Fibroblast of the aortic adventitia (primary cell): ENCODE data around the gene UVRAG. TPM values are rescaled to one million over a fixed set of nuclear protein-coding genes. Genes with fewer than 3 reads are reported as not detected.

Source experiments
- DNase-seq: peaks from one replicate; pipeline ENCODE4 v3.0.0-alpha.2; 2010; ENCODE audit warnings: low read depth
- H3K4me3 ChIP-seq: 2 replicates; pipeline ENCODE4 v1.5.1; 2011; ENCODE audit warnings: low read depth, mild to moderate bottlenecking, control low read depth, low read length, moderate library complexity
- total RNA-seq: library from RNA; depleted of rRNA; stranded (reverse); fragments of >200 nt; gene quantifications from 2 replicates; pipeline ENCODE4 v1.2.3, GENCODE V29; 2012; ENCODE audit warnings: low replicate concordance
- TF ChIP-seq, protein P1 (sequence below): IDR thresholded peaks from 2 replicates; pipeline ENCODE4 v1.5.1; 2011; ENCODE audit warnings: mild to moderate bottlenecking, low read length, control low read depth, inconsistent platforms; ENCODE audit not compliant: insufficient read depth

UVRAG gene
- total RNA-seq, 1 donor, result 21.6 TPM

DNA sequence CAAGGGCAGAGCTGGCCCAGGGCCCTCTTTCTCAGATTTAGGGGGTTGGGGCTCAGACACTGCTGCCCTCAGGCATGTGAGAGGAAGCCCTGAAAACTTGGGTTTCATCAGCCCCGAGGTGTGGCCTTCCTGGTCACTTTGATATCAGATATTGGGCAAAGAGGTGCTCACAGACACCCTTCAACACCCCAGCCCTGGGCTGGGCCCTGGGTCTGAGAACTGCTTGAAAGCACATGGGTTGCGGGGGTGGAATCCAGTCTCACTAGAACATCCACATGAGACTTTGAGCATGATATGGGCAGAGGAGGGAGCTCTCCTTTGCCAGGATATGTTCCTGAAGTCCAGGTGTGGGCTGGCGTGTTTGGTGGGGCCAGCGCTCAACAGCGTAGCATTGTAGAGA, 36.0 kb upstream of the UVRAG start:
- H3K4me3 ChIP-seq, result no peak overlapping the region
- no peak for DNase-seq
- TF ChIP-seq, protein P1, sequence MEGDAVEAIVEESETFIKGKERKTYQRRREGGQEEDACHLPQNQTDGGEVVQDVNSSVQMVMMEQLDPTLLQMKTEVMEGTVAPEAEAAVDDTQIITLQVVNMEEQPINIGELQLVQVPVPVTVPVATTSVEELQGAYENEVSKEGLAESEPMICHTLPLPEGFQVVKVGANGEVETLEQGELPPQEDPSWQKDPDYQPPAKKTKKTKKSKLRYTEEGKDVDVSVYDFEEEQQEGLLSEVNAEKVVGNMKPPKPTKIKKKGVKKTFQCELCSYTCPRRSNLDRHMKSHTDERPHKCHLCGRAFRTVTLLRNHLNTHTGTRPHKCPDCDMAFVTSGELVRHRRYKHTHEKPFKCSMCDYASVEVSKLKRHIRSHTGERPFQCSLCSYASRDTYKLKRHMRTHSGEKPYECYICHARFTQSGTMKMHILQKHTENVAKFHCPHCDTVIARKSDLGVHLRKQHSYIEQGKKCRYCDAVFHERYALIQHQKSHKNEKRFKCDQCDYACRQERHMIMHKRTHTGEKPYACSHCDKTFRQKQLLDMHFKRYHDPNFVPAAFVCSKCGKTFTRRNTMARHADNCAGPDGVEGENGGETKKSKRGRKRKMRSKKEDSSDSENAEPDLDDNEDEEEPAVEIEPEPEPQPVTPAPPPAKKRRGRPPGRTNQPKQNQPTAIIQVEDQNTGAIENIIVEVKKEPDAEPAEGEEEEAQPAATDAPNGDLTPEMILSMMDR, result no peak

DNA sequence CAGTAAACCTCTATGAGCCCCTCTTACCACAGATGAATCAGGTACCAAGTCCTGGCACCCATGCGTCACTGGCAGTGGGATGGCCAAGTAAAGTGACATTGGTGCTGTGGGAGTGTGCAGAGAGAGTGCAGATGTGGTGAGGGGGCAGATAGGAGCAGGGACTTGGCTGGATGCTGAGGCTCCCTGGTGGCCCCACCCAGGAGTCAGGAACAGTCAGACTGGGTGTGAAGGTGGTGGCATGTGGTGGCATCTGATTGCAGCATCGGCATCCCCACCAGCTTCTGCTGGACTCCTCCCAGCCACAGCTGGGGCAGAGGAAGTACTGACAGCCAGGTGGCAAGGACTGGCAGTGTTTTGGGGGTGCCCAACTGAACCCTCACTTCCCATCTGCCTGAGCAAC, 35.0 kb upstream of the UVRAG start:
- TF ChIP-seq, protein P1, result no peak
- DNase-seq, result no peak
- no peak overlapping the region for H3K4me3 ChIP-seq

DNA sequence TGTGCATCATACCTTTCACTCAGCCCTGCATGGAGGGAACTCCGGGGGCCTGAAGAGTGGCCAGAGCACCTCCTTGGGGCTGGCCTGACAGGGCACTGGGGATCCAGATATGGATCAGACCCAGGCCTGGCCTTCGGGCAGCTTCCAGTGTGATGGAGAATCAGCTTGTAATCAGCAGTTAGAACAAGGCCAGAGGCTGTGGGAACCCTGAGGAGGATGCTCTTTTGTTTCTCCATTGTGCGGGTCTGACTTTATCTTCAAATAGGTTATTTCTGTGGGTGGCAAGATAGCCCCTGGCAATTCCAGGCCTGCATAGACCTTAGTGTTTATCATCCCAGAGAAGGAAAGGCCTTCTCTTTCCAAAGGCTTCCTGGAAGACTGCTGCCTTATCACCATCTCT, 34.1 kb upstream of the UVRAG start:
- DNase-seq, result no peak
- H3K4me3 ChIP-seq, result no peak overlapping the region
- TF ChIP-seq, protein P1, result no peak

- TF ChIP-seq, protein P1, result no peak
These were observed 33.7 kb upstream of the UVRAG start for GRCh38 chr11:75781296-75781695.

DNA sequence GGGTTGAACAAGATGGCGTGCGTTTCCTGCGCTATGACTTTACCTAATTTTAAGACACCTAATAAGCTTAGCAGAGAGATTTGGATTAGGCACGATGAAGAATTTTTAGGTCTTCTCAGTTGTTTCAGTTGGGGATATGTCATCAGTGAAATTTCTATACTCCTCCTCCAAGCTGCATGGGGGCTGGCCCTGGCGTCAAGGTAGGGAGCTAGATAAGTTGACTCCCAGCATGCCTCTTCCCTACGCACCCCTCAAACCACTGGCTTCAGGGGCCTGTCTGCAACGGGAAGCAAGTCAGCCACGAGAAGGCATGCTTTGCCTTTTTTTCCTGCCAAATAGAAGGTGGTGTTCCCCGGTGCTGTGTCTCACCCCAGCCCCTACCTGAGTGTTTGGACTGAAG, 33.2 kb upstream of the UVRAG start:
- TF ChIP-seq, protein P1, result no peak
- DNase-seq, result no peak

More at GRCh38 chr11:75781296-75781695, 33.7 kb upstream of the UVRAG start:
- H3K4me3 ChIP-seq, result no peak overlapping the region
- DNase-seq, result no peak

DNA sequence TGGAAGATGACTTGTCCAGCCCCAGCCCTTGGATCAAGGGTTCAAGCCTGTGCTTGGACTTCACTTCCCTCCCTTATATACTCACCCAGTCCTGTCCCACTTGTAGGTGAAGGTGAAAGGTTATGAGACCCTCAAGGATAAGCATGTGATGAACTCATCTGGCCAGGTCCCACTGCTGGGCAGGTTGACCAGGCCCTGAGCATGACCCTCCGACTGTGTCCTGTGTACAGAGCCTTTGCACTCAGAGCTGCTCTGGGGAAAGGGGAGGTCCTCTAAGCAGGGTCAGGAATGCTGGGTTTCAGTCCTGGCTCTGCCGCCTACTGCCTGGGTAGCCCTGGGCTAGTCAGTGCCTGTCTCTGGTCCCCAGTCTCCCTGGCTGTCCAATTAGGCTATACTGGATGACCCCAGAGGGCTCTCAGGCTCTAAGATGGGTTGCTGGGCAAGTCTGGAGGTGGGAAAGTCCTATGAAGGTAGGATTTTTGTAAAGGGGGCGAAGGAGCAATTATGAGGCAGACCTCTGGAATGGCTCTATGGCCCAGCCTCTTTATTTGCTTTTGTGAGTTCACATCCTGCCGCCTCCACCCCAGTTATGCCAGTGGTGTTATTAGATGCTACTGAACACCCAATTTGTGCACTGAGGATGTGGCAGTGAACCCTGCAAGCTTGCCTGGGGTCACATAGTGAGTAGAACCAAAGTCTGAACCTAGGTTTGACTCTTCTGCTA, 32.3 kb upstream of the UVRAG start:
- H3K4me3 ChIP-seq, result no peak overlapping the region
- TF ChIP-seq, protein P1, result no peak
- DNase-seq, result no peak

More for the DNA sequence above, 33.2 kb upstream of the UVRAG start:
- H3K4me3 ChIP-seq, result no peak overlapping the region
